Right ventricle myocardium inferior (tissue), 1 donor: ENCODE data around the gene AKR1C2. TPM values are rescaled to one million over a fixed set of nuclear protein-coding genes. Genes with fewer than 3 reads are reported as not detected.
"Not testable (repeated sequence)": the region's sequence is repeated elsewhere in the genome, so short reads cannot be mapped to it uniquely, and the experiment has no call there.

Experiments used
- ATAC-seq: fragments of 200-7000 bp; cut with Tn5 transposase; one replicate; pipeline ENCODE4 v1.9.1; 2020; ENCODE audit warnings: mild to moderate bottlenecking, moderate library complexity
- DNase-seq: peaks from one replicate; pipeline ENCODE4 v3.0.0; 2021; ENCODE audit errors: missing footprints
- intact Hi-C: fragments of 100-400 bp; cut with DNase I; formaldehyde crosslinking; loops from one replicate; pipeline ENCODE4 v1.11.0; 2022
- total RNA-seq: library from RNA; stranded (reverse); fragmentation: NEBNext Ultra II Directional; extraction: Animal tissue kit (Norgen Biotek cat#: 25700); gene quantifications from one replicate; pipeline ENCODE4 v1.2.1, GENCODE V29; 2021
- donor health status: DM: no; HTN: yes; CAD: no; lungs with severe emphysema.

AKR1C2 gene
- total RNA-seq, 1 donor from 2014 or later, result 29.7 TPM

- intact Hi-C loops, result no loop called here
- ATAC-seq (no peak), DNase-seq (no peak)
These were observed 59.8 kb downstream of the AKR1C2 start for GRCh38 chr10:4943821-4944220.

- intact Hi-C loops, DNase-seq, ATAC-seq: not testable (repeated sequence)
These were observed 60.2 kb downstream of the AKR1C2 start for GRCh38 chr10:4943416-4943815.

- intact Hi-C loops, DNase-seq: not testable (repeated sequence)
- peak; percentile 66 for ATAC-seq
These were observed 60.7 kb downstream of the AKR1C2 start for GRCh38 chr10:4942931-4943330.

- ATAC-seq (peak; percentile 8), DNase-seq (no peak)
- intact Hi-C loops, result no loop called here
These were observed 61.9 kb downstream of the AKR1C2 start for GRCh38 chr10:4941540-4942330.

GRCh38 chr10:4940909-4941308, 62.7 kb downstream of the AKR1C2 start:
- ATAC-seq, intact Hi-C loops, DNase-seq: not testable (repeated sequence)

GRCh38 chr10:4940073-4940428, 63.6 kb downstream of the AKR1C2 start:
- DNase-seq, intact Hi-C loops, ATAC-seq: not testable (repeated sequence)

GRCh38 chr10:4939224-4940072, 64.2 kb downstream of the AKR1C2 start:
- intact Hi-C loops, result no loop called here
- ATAC-seq, result no peak
- DNase-seq, result no peak

Other genes with a start within 250 kb of the AKR1C2 start
- gene AKR1E2, start 177.7 kb downstream of the AKR1C2 start, total RNA-seq, result 5.4 TPM
- gene AKR1C1, start 40.4 kb downstream of the AKR1C2 start, total RNA-seq, result 39.6 TPM
- 40.5 TPM for gene AKR1C3, start 90.6 kb upstream of the AKR1C2 start, total RNA-seq
- gene AKR1C8, start 181.3 kb upstream of the AKR1C2 start, total RNA-seq, result not detected
- not detected for gene AKR1C4, start 193.0 kb upstream of the AKR1C2 start, total RNA-seq